Endothelial cell (in vitro differentiated cells): Measurements from ENCODE around the gene SLF2. TPM values are rescaled to one million over a fixed set of nuclear protein-coding genes. Genes with fewer than 3 reads are reported as not detected.

Source experiments
- DNase-seq: peaks from one replicate; pipeline ENCODE4 v3.0.0; 2021; ENCODE audit warnings: low spot score
- H3K27ac Mint-ChIP-seq: one replicate; pipeline ENCODE4 v1.8.0; 2021; ENCODE audit warnings: mixed read lengths, inconsistent platforms; ENCODE audit not compliant: unreplicated experiment
- H3K27me3 Mint-ChIP-seq: one replicate; pipeline ENCODE4 v1.8.0; 2021; ENCODE audit warnings: mild to moderate bottlenecking, moderate library complexity, mixed read lengths, inconsistent platforms; ENCODE audit not compliant: unreplicated experiment
- H3K36me3 Mint-ChIP-seq: one replicate; pipeline ENCODE4 v1.8.0; 2021; ENCODE audit warnings: mild to moderate bottlenecking, low read depth, mixed read lengths, inconsistent platforms; ENCODE audit not compliant: unreplicated experiment
- H3K4me1 Mint-ChIP-seq: one replicate; pipeline ENCODE4 v1.8.0; 2021; ENCODE audit warnings: mild to moderate bottlenecking, mixed read lengths, inconsistent platforms; ENCODE audit not compliant: unreplicated experiment
- H3K4me3 Mint-ChIP-seq: one replicate; pipeline ENCODE4 v1.8.0; 2021; ENCODE audit warnings: mild to moderate bottlenecking, mixed read lengths, inconsistent platforms; ENCODE audit not compliant: unreplicated experiment
- H3K9me3 Mint-ChIP-seq: one replicate; pipeline ENCODE4 v1.8.0; 2021; ENCODE audit warnings: mixed read lengths, inconsistent platforms; ENCODE audit not compliant: unreplicated experiment
- total RNA-seq: library from RNA; stranded (reverse); fragmentation: NEBNext Ultra II Directional; extraction: Animal tissue kit (Norgen Biotek cat#: 25700); gene quantifications from one replicate; pipeline ENCODE4 v1.2.1, GENCODE V29; 2021; ENCODE audit not compliant: unreplicated experiment
- TF ChIP-seq, protein P1 (sequence below): fragments of 200-600 bp; sonication (generic); IDR thresholded peaks from one replicate; pipeline ENCODE4 v1.5.0; 2021; ENCODE audit warnings: antibody characterized with exemption; ENCODE audit not compliant: unreplicated experiment

Gene SLF2
- total RNA-seq, 1 donor from 2014 or later: 31.2 TPM

DNA sequence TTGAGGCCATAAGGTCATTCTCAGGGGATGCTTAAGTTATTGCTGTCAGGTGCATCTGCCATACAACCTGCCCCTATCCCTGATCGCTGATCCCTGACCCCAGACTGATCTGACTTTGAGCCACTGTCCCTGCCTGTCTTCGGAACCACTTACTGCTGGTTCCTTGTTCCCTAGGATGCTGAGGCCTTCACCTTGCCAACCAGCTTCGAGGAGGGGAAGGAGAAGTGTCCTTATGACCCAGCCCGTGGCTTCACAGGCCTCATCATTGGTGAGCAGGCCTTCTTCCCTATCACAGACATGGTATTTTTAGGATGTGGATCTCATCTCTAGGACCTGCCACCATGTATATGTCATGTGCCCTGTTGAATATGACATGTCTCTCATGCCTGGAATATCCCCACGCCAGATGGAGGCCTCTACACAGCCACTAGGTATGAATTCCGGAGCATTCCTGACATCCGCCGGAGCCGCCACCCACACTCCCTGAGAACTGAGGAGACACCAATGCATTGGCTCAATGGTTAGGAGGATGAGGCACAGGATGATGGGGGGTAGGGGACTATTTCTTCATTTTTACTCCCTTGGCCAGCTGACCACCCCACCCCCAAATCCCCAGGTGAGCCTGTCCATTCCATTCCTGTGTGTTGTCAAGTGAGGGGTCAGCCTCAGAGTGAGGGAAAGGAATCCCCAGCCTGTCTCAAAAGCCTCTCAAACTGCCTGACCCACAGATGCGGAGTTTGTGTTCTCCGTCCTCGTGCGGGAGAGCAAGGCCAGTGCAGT, 65.5 kb downstream of the SLF2 start:
- H3K27ac Mint-ChIP-seq: no peak overlapping the region

DNA sequence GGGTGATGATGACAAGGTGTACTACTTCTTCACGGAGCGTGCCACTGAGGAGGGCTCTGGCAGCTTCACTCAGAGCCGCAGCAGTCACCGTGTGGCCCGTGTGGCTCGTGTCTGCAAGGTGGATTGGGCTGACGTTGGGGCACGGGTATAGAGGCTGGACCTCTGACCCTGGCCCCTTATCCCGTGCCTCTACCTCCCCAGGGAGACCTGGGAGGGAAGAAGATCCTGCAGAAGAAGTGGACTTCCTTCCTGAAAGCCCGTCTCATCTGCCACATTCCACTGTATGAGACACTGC, 66.1 kb downstream of the SLF2 start:
- TF ChIP-seq, protein P1, sequence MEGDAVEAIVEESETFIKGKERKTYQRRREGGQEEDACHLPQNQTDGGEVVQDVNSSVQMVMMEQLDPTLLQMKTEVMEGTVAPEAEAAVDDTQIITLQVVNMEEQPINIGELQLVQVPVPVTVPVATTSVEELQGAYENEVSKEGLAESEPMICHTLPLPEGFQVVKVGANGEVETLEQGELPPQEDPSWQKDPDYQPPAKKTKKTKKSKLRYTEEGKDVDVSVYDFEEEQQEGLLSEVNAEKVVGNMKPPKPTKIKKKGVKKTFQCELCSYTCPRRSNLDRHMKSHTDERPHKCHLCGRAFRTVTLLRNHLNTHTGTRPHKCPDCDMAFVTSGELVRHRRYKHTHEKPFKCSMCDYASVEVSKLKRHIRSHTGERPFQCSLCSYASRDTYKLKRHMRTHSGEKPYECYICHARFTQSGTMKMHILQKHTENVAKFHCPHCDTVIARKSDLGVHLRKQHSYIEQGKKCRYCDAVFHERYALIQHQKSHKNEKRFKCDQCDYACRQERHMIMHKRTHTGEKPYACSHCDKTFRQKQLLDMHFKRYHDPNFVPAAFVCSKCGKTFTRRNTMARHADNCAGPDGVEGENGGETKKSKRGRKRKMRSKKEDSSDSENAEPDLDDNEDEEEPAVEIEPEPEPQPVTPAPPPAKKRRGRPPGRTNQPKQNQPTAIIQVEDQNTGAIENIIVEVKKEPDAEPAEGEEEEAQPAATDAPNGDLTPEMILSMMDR: no peak
- Mint-ChIP-seq H3K27me3 (peaks cover 8% of the 10 kb centered on the region), H3K36me3 (peaks cover 24% of the 10 kb centered on the region)

More for the DNA sequence above, 65.5 kb downstream of the SLF2 start:
- H3K27me3 Mint-ChIP-seq: peaks cover 8% of the 10 kb centered on the region
- no peaks in the 10 kb centered on the region for H3K4me1 Mint-ChIP-seq
- peaks cover 24% of the 10 kb centered on the region for H3K36me3 Mint-ChIP-seq
- DNase-seq: no peak
- TF ChIP-seq, protein P1: no peak
- H3K4me3 Mint-ChIP-seq: no peak overlapping the region
- H3K9me3 Mint-ChIP-seq: no peaks in the 10 kb centered on the region

DNA sequence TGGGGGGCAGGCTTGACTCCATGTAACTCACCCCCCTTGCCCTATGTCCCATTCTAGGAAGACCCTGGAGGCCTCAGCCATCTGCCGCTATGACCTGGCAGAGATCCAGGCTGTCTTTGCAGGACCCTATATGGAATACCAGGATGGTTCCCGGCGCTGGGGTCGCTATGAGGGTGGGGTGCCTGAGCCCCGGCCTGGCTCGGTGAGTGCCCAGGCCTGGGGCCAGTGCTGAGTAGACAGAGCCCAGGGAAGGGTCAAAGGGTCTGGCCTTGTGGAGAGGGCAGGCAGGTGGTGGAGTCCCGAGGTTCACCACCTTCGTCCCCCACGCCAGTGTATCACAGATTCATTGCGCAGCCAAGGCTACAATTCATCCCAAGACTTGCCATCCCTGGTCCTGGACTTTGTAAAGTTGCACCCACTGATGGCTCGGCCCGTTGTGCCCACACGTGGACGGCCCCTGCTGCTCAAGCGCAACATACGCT, 67.1 kb downstream of the SLF2 start:
- Mint-ChIP-seq H3K27me3 (peaks cover 11% of the 10 kb centered on the region), H3K27ac (no peak overlapping the region), H3K4me1 (no peaks in the 10 kb centered on the region), H3K4me3 (no peak overlapping the region), H3K9me3 (no peaks in the 10 kb centered on the region), H3K36me3 (peaks cover 24% of the 10 kb centered on the region)
- DNase-seq: no peak
- TF ChIP-seq, protein P1: no peak

More for the DNA sequence above, 66.1 kb downstream of the SLF2 start:
- DNase-seq: no peak
- no peaks in the 10 kb centered on the region for H3K4me1 Mint-ChIP-seq
- H3K9me3 Mint-ChIP-seq: no peaks in the 10 kb centered on the region
- H3K27ac Mint-ChIP-seq: no peak overlapping the region
- H3K4me3 Mint-ChIP-seq: peak overlapping the region; percentile 57

DNA sequence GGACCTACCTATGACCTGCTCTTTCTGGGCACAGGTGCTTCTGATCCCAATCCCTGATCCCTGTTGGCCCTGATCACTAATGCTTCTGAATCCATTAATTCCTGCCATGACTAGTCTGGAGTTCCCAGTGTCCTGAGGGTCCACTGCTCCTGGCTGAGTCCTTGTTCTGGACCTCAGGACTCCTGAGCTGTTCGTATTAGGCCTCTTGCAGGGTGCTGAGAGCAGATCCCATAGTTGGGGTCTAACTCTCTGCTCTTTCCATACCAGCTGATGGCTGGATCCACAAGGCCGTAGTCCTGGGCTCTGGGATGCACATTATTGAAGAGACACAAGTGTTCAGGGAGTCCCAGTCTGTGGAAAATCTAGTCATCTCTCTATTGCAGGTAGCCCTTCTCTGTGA, 67.5 kb downstream of the SLF2 start:
- DNase-seq: no peak
- H3K4me3 Mint-ChIP-seq: no peak overlapping the region
- H3K36me3 Mint-ChIP-seq: peaks cover 24% of the 10 kb centered on the region
- no peaks in the 10 kb centered on the region for H3K9me3 Mint-ChIP-seq
- peaks cover 11% of the 10 kb centered on the region for H3K27me3 Mint-ChIP-seq
- no peaks in the 10 kb centered on the region for H3K4me1 Mint-ChIP-seq
- TF ChIP-seq, protein P1: no peak
- no peak overlapping the region for H3K27ac Mint-ChIP-seq

DNA sequence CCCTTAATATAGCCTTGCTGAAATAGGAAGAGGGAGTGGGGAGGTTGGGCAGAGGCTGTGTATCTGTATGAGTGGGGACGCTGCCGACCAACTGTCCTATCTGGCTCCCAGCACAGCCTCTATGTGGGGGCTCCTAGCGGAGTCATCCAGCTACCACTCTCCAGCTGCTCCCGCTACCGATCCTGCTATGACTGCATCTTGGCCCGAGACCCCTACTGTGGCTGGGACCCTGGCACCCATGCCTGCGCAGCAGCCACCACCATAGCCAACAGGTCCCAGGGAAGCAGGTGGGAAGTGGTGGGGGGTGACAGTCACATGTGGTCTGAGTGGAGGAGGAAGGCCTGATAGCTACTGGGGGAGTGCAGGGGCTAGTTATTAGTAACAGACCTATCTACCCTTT, 67.9 kb downstream of the SLF2 start:
- H3K27me3 Mint-ChIP-seq: peaks cover 11% of the 10 kb centered on the region
- H3K4me3 Mint-ChIP-seq: no peak overlapping the region
- H3K27ac Mint-ChIP-seq: no peak overlapping the region
- no peaks in the 10 kb centered on the region for H3K4me1 Mint-ChIP-seq
- no peak for DNase-seq
- peaks cover 28% of the 10 kb centered on the region for H3K36me3 Mint-ChIP-seq
- TF ChIP-seq, protein P1: no peak
- H3K9me3 Mint-ChIP-seq: no peaks in the 10 kb centered on the region
